Neural cell (in vitro differentiated cells): ENCODE results near the gene RUNX3. TPM values are rescaled to one million over a fixed set of nuclear protein-coding genes. Genes with fewer than 3 reads are reported as not detected.

Experiments
- H2AFZ ChIP-seq: fragments of 200-600, 300-800 bp; sonication (generic), shearing (Covaris generic); 2 replicates; pipeline ENCODE4 v1.6.0; 2014; ENCODE audit warnings: low read depth, mild to moderate bottlenecking, antibody characterized with exemption, low read length, moderate library complexity
- H3F3A ChIP-seq: fragments of 200-600 bp; shearing (Covaris generic); 2 replicates; pipeline ENCODE4 v1.6.1; 2016; ENCODE audit warnings: mild to moderate bottlenecking, moderate library complexity, mixed read lengths, antibody characterized with exemption, low read length; ENCODE audit not compliant: insufficient read depth, poor library complexity, severe bottlenecking
- H3K27ac ChIP-seq: fragments of 200-600, 300-800 bp; sonication (generic), shearing (Covaris generic); 2 replicates; pipeline ENCODE4 v1.5.1; 2014; ENCODE audit warnings: mild to moderate bottlenecking, low read length, moderate library complexity
- H3K27me3 ChIP-seq: fragments of 300-800, 200-600 bp; sonication (generic), shearing (Covaris generic); 2 replicates; pipeline ENCODE4 v1.6.0; 2014; ENCODE audit warnings: mild to moderate bottlenecking, low read depth, low read length, moderate library complexity; ENCODE audit not compliant: insufficient read depth
- H3K36me3 ChIP-seq: fragments of 300-800, 200-600 bp; sonication (generic), shearing (Covaris generic); 2 replicates; pipeline ENCODE4 v1.5.1; 2014; ENCODE audit warnings: mild to moderate bottlenecking, antibody characterized with exemption, low read length, moderate library complexity; ENCODE audit not compliant: insufficient read depth
- H3K4me2 ChIP-seq: fragments of 300-800, 200-600 bp; sonication (generic), shearing (Covaris generic); 2 replicates; pipeline ENCODE4 v1.6.0; 2014; ENCODE audit warnings: mild to moderate bottlenecking, low read length
- H3K4me3 ChIP-seq: fragments of 300-800, 200-600 bp; sonication (generic), shearing (Covaris generic); 2 replicates; pipeline ENCODE4 v1.5.1; 2014; ENCODE audit warnings: mild to moderate bottlenecking, low read length, moderate library complexity
- H3K79me2 ChIP-seq: fragments of 200-600 bp; shearing (Covaris generic); replicated peaks from 2 replicates; pipeline ENCODE4 v1.6.0; 2014; ENCODE audit warnings: mild to moderate bottlenecking, low read length, moderate library complexity; ENCODE audit not compliant: insufficient read depth
- H3K9ac ChIP-seq: fragments of 300-800, 200-600 bp; sonication (generic), shearing (Covaris generic); 2 replicates; pipeline ENCODE4 v1.6.1; 2016; ENCODE audit warnings: mild to moderate bottlenecking, low read length, mixed read lengths
- H3K9me2 ChIP-seq: fragments of 200-600 bp; shearing (Covaris generic); 2 replicates; pipeline ENCODE4 v1.6.1; 2016; ENCODE audit warnings: mild to moderate bottlenecking, low read length, mixed read lengths; ENCODE audit not compliant: insufficient read depth
- H3K9me3 ChIP-seq: fragments of 200-600, 300-800 bp; sonication (generic), shearing (Covaris generic); 2 replicates; pipeline ENCODE4 v1.6.1; 2016; ENCODE audit warnings: mild to moderate bottlenecking, mixed run types, low read length, moderate library complexity, mixed read lengths
- H4K20me1 ChIP-seq: fragments of 200-600 bp; shearing (Covaris generic); 2 replicates; pipeline ENCODE4 v1.6.1; 2016; ENCODE audit warnings: mild to moderate bottlenecking, mixed run types; ENCODE audit not compliant: insufficient read depth
- CTCF ChIP-seq: fragments of 450-650 bp; IDR thresholded peaks from 2 replicates; pipeline ENCODE4 v1.5.1; 2014; ENCODE audit warnings: antibody characterized with exemption, mild to moderate bottlenecking, moderate library complexity; ENCODE audit not compliant: poor library complexity, severe bottlenecking
- EZH2 ChIP-seq: fragments of 200-600, 300-800 bp; shearing (Covaris generic), sonication (generic); IDR thresholded peaks from 2 replicates; pipeline ENCODE4 v1.6.1; 2014; ENCODE audit warnings: antibody characterized with exemption, low read length, borderline replicate concordance, mild to moderate bottlenecking; ENCODE audit not compliant: insufficient read depth, poor library complexity, severe bottlenecking
- MXI1 ChIP-seq: fragments of 450-650 bp; conservative IDR thresholded peaks from 2 replicates; pipeline ENCODE4 v1.6.1; 2014; ENCODE audit warnings: antibody characterized with exemption, mild to moderate bottlenecking; ENCODE audit not compliant: poor library complexity, severe bottlenecking
- POLR2AphosphoS5 ChIP-seq: IDR thresholded peaks from 2 replicates; pipeline ENCODE4 v1.6.1; 2012
- REST ChIP-seq: IDR thresholded peaks from 2 replicates; pipeline ENCODE4 v1.6.1; 2012; ENCODE audit warnings: borderline replicate concordance
- TAF1 ChIP-seq: IDR thresholded peaks from 2 replicates; pipeline ENCODE4 v1.6.1; 2012; ENCODE audit warnings: low read depth
- polyA plus RNA-seq: library from polyadenylated mRNA; depleted of rRNA; stranded (reverse); fragments of >200 nt; gene quantifications from 2 replicates; pipeline ENCODE4 v1.2.3, GENCODE V29; 2014

The RUNX3 gene
- polyA plus RNA-seq, 1 donor from 2014 or later = not detected

- TF ChIP-seq TAF1 (no peak), POLR2AphosphoS5 (peak; percentile 72)
- H3K4me2 ChIP-seq = no peak overlapping the region
- no peaks in the 10 kb centered on the region for H3K36me3 ChIP-seq
- H4K20me1 ChIP-seq = no peaks in the 10 kb centered on the region
- H3K9ac ChIP-seq = no peak overlapping the region
- no peak overlapping the region for H3K27ac ChIP-seq
- no peak overlapping the region for H2AFZ ChIP-seq
- H3K9me3 ChIP-seq = no peaks in the 10 kb centered on the region
- no peaks in the 10 kb centered on the region for H3K79me2 ChIP-seq
- no peaks in the 10 kb centered on the region for H3F3A ChIP-seq
- peaks cover 90% of the 10 kb centered on the region for H3K27me3 ChIP-seq
- no peak overlapping the region for H3K4me3 ChIP-seq
- no peaks in the 10 kb centered on the region for H3K9me2 ChIP-seq
These were observed 1.2 kb downstream of the RUNX3 start for GRCh38 chr1:24928689-24929397.

GRCh38 chr1:24927988-24928688 is 1.9 kb downstream of the RUNX3 start:
- peaks cover 83% of the 10 kb centered on the region for H3K27me3 ChIP-seq
- no peaks in the 10 kb centered on the region for H3K9me2 ChIP-seq
- no peaks in the 10 kb centered on the region for H3K36me3 ChIP-seq
- H3K27ac ChIP-seq = no peak overlapping the region
- no peaks in the 10 kb centered on the region for H3K9me3 ChIP-seq
- no peaks in the 10 kb centered on the region for H3K79me2 ChIP-seq
- TF ChIP-seq POLR2AphosphoS5 = peak; percentile 93
- TF ChIP-seq MXI1 = no peak
- no peak overlapping the region for H2AFZ ChIP-seq
- no peaks in the 10 kb centered on the region for H3F3A ChIP-seq
- no peak overlapping the region for H3K4me2 ChIP-seq
- no peak overlapping the region for H3K4me3 ChIP-seq
- H4K20me1 ChIP-seq = no peaks in the 10 kb centered on the region
- no peak overlapping the region for H3K9ac ChIP-seq

- H3F3A ChIP-seq = no peaks in the 10 kb centered on the region
- H3K4me2 ChIP-seq = no peak overlapping the region
- no peaks in the 10 kb centered on the region for H3K79me2 ChIP-seq
- H3K9ac ChIP-seq = no peak overlapping the region
- H3K4me3 ChIP-seq = no peak overlapping the region
- no peaks in the 10 kb centered on the region for H3K36me3 ChIP-seq
- TF ChIP-seq REST (no peak), CTCF (no peak), EZH2 (peak; percentile 51)
- peaks cover 77% of the 10 kb centered on the region for H3K27me3 ChIP-seq
- H4K20me1 ChIP-seq = no peaks in the 10 kb centered on the region
- H3K27ac ChIP-seq = no peak overlapping the region
- no peak overlapping the region for H2AFZ ChIP-seq
- no peaks in the 10 kb centered on the region for H3K9me2 ChIP-seq
- H3K9me3 ChIP-seq = no peaks in the 10 kb centered on the region
These were observed 2.6 kb downstream of the RUNX3 start for GRCh38 chr1:24927473-24927872.
